Measurements from ENCODE around the gene FAM3C. TPM values are rescaled to one million over a fixed set of nuclear protein-coding genes. Genes with fewer than 3 reads are reported as not detected.
"Not testable (repeated sequence)": the region's sequence is repeated elsewhere in the genome, so short reads cannot be mapped to it uniquely, and the experiment has no call there.

The FAM3C gene
- total and polyA plus RNA-seq, 2 of the 4 experiments (the other 2 are of a cell fraction): 11.5 to 45.8 TPM

GRCh38 chr7:121322460-121322859, 73.6 kb downstream of the FAM3C start:
- in situ Hi-C loops (cut with MboI; ENCODE audit: low sequenced_read_pairs): no loop called here

GRCh38 chr7:121315170-121315569, 80.9 kb downstream of the FAM3C start:
- dilution Hi-C loops (cut with HindIII; ENCODE audit: low sequenced_read_pairs, unreplicated experiment); H2AK5ac ChIP-seq (ENCODE audit: low read depth, low read length); H2AFZ ChIP-seq (replicated peaks; ENCODE audit: low read length, poor library complexity); H3K9me3 ChIP-seq (ENCODE audit: control insufficient read depth, insufficient read depth, low read length); H3K79me1 ChIP-seq (ENCODE audit: low read depth in 1 of 2, low read length in 2 of 2); H3K56ac ChIP-seq (ENCODE audit: extremely low read depth, insufficient read depth, low read length); H3K36me3 ChIP-seq (ENCODE audit: control insufficient read depth, insufficient read depth, low read length); H4K8ac ChIP-seq (ENCODE audit: low read depth in 2 of 2, low read length in 2 of 2); H2BK20ac ChIP-seq (ENCODE audit: low read depth, low read length); H3K27me3 ChIP-seq (ENCODE audit: control insufficient read depth, insufficient read depth, low read length); H3K4me2 ChIP-seq (ENCODE audit: low read depth, low read length); in situ Hi-C loops (cut with MboI; ENCODE audit: low sequenced_read_pairs); H2BK120ac ChIP-seq (ENCODE audit: low read depth, low read length); ATAC-seq (ENCODE audit: low read depth); H2AK9ac ChIP-seq (replicated peaks; ENCODE audit: low read depth, low read length, poor library complexity); H3K4me1 ChIP-seq (ENCODE audit: control insufficient read depth, insufficient read depth, low read length); H4K91ac ChIP-seq (ENCODE audit: insufficient read depth, low read depth, low read length); H4K5ac ChIP-seq (ENCODE audit: low read depth, low read length); H3K9ac ChIP-seq (ENCODE audit: low read depth, low read length); H2BK5ac ChIP-seq (ENCODE audit: low read depth, low read length, poor library complexity, severe bottlenecking); H4K20me1 ChIP-seq (ENCODE audit: insufficient read depth, low read length); H3K27ac ChIP-seq (ENCODE audit: insufficient read depth, low read length); H3K4ac ChIP-seq (ENCODE audit: low read depth, low read length); H2BK15ac ChIP-seq (ENCODE audit: low read depth, low read length); POLR2A ChIA-PET (ENCODE audit: unreplicated experiment); H3K9me1 ChIP-seq (ENCODE audit: insufficient read depth, low read length); H3K14ac ChIP-seq (replicated peaks; ENCODE audit: low read depth, low read length); BruUV-seq (replicated peaks); H3K23ac ChIP-seq (ENCODE audit: low read depth, low read length); DNase-seq; H3K4me3 ChIP-seq (ENCODE audit: insufficient read depth, low read depth, low read length); H3K18ac ChIP-seq (ENCODE audit: low read depth, low read length); intact Hi-C loops (cut with micrococcal nuclease): not testable (repeated sequence)
- WGBS, 2 experiments (ENCODE audit: extremely low coverage in 2 of 2, insufficient read length in 1 of 2): no CpG with 5 or more reads among the region's 3 CpGs
- CTCF ChIA-PET: interaction anchor here (1.0 kb wide), 1 partner anchor 12 kb away, joined by 3 read pairs; no protein-coding TSS in a partner anchor

More at GRCh38 chr7:121322460-121322859, 73.6 kb downstream of the FAM3C start:
- Histone ChIP-seq H2BK120ac (ENCODE audit: low read depth, low read length) (no peak overlapping the region), H3K27me3 (ENCODE audit: control insufficient read depth, insufficient read depth, low read length) (no peaks in the 10 kb centered on the region; the same call in 1 of the 2 replicates), H2AFZ (replicated peaks; ENCODE audit: low read length, poor library complexity) (no peak overlapping the region), H3K9me3 (ENCODE audit: control insufficient read depth, insufficient read depth, low read length) (no peaks in the 10 kb centered on the region), H2AK9ac (replicated peaks; ENCODE audit: low read depth, low read length, poor library complexity) (no peak overlapping the region), H3K79me1 (ENCODE audit: low read depth in 1 of 2, low read length in 2 of 2) (no peaks in the 10 kb centered on the region), H2AK5ac (ENCODE audit: low read depth, low read length) (no peak overlapping the region), H3K18ac (ENCODE audit: low read depth, low read length) (no peak overlapping the region), H3K36me3 (ENCODE audit: control insufficient read depth, insufficient read depth, low read length) (no peaks in the 10 kb centered on the region), H3K27ac (ENCODE audit: insufficient read depth, low read length) (no peak overlapping the region), H3K14ac (replicated peaks; ENCODE audit: low read depth, low read length) (no peak overlapping the region), H3K4ac (ENCODE audit: low read depth, low read length) (no peak overlapping the region), H4K91ac (ENCODE audit: insufficient read depth, low read depth, low read length) (no peak overlapping the region), H2BK20ac (ENCODE audit: low read depth, low read length) (no peak overlapping the region), H3K9me1 (ENCODE audit: insufficient read depth, low read length) (no peaks in the 10 kb centered on the region), H3K56ac (ENCODE audit: extremely low read depth, insufficient read depth, low read length) (no peak overlapping the region), H3K9ac (ENCODE audit: low read depth, low read length) (no peak overlapping the region), H4K5ac (ENCODE audit: low read depth, low read length) (no peak overlapping the region), H3K4me2 (ENCODE audit: low read depth, low read length) (no peak overlapping the region), H2BK5ac (ENCODE audit: low read depth, low read length, poor library complexity, severe bottlenecking) (no peak overlapping the region), H3K4me1 (ENCODE audit: control insufficient read depth, insufficient read depth, low read length) (no peaks in the 10 kb centered on the region), H4K8ac (ENCODE audit: low read depth in 2 of 2, low read length in 2 of 2) (no peak overlapping the region), H2BK15ac (ENCODE audit: low read depth, low read length) (no peak overlapping the region), H4K20me1 (ENCODE audit: insufficient read depth, low read length) (no peaks in the 10 kb centered on the region), H3K4me3 (ENCODE audit: insufficient read depth, low read depth, low read length) (no peak overlapping the region), H3K23ac (ENCODE audit: low read depth, low read length) (no peak overlapping the region)
- BruUV-seq (replicated peaks): no TSS peak
- ChIA-PET CTCF (no interaction called here), POLR2A (ENCODE audit: unreplicated experiment) (no interaction called here)
- ATAC-seq (ENCODE audit: low read depth): no peak
- dilution Hi-C loops (cut with HindIII; ENCODE audit: low sequenced_read_pairs, unreplicated experiment): no loop called here
- TF ChIP-seq CEBPB (IDR thresholded peaks at IDR 0.05; ENCODE audit: low read depth, low read length) (no peak), RFX5 (IDR thresholded peaks at IDR 0.05; ENCODE audit: low read depth, low read length) (no peak), MAFK (IDR thresholded peaks at IDR 0.05; ENCODE audit: low read depth, low read length) (peak; percentile 44)
- WGBS, 2 experiments (ENCODE audit: extremely low coverage in 2 of 2, insufficient read length in 1 of 2): no CpG with 5 or more reads among the region's 3 CpGs
- no peak for DNase-seq
- intact Hi-C loops (cut with micrococcal nuclease): no loop called here

Data from IMR-90 (cell line).